ENCODE measurements around the gene TMEM134. TPM values are rescaled to one million over a fixed set of nuclear protein-coding genes. Genes with fewer than 3 reads are reported as not detected.

TMEM134 gene
- total and polyA plus RNA-seq, 9 of the 15 experiments (the other 6 are each of a cell fraction or from before 2014, with no cell fraction given): 0.63 to 48.4 (median 10.7) TPM

DNA sequence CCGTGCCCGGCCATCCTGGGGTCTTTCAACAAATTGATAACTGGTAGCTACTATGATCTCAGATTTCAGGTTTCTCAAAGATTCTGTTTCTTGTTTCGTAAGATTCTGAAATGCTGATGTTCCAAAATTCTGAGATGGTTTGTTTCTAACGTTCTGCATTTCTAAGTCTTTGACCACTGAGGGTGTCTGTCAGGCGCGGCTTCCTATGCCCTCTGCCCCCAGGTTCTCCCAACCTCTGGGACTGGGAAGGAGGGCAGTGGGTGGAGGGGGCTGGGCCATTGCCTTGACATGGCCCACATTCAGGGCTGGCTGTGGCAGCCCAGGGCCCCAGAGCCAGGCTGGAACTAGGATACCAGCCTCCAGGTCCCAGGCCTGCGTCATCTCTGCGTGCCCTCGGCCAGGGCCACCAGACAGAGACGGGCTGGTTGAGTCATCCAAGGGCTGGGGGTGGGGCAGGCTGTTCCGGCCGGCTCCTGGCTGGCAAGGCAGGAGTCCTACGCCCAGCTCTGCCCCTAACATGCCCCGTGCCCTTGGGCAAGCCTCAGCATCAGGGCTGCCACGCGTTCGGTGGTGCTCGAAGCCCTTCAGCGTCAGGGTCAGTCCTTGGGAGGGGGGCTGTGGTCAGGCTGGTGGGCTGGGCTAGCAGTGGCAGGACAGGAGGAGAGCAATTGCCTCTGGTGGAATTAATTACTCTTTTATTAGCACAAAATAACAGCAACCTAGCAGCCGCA is 5.2 kb downstream of the TMEM134 start (continued):
- TF ChIP-seq, protein P1, sequence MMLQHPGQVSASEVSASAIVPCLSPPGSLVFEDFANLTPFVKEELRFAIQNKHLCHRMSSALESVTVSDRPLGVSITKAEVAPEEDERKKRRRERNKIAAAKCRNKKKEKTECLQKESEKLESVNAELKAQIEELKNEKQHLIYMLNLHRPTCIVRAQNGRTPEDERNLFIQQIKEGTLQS (IDR thresholded peaks at IDR 0.05): peak; percentile 97
- TF ChIP-seq, protein P1 (CRISPR knock-in tag; conservative IDR thresholded peaks at IDR 0.05): peak; percentile 92
- peak in 1 of 2 experiments; percentile 38; a peak in 1 of 4 replicates for TF ChIP-seq NRF1 (conservative IDR thresholded peaks at IDR 0.05 in 1 of 2, IDR thresholded peaks at IDR 0.05 in 1 of 2)
- TF ChIP-seq, protein P2, sequence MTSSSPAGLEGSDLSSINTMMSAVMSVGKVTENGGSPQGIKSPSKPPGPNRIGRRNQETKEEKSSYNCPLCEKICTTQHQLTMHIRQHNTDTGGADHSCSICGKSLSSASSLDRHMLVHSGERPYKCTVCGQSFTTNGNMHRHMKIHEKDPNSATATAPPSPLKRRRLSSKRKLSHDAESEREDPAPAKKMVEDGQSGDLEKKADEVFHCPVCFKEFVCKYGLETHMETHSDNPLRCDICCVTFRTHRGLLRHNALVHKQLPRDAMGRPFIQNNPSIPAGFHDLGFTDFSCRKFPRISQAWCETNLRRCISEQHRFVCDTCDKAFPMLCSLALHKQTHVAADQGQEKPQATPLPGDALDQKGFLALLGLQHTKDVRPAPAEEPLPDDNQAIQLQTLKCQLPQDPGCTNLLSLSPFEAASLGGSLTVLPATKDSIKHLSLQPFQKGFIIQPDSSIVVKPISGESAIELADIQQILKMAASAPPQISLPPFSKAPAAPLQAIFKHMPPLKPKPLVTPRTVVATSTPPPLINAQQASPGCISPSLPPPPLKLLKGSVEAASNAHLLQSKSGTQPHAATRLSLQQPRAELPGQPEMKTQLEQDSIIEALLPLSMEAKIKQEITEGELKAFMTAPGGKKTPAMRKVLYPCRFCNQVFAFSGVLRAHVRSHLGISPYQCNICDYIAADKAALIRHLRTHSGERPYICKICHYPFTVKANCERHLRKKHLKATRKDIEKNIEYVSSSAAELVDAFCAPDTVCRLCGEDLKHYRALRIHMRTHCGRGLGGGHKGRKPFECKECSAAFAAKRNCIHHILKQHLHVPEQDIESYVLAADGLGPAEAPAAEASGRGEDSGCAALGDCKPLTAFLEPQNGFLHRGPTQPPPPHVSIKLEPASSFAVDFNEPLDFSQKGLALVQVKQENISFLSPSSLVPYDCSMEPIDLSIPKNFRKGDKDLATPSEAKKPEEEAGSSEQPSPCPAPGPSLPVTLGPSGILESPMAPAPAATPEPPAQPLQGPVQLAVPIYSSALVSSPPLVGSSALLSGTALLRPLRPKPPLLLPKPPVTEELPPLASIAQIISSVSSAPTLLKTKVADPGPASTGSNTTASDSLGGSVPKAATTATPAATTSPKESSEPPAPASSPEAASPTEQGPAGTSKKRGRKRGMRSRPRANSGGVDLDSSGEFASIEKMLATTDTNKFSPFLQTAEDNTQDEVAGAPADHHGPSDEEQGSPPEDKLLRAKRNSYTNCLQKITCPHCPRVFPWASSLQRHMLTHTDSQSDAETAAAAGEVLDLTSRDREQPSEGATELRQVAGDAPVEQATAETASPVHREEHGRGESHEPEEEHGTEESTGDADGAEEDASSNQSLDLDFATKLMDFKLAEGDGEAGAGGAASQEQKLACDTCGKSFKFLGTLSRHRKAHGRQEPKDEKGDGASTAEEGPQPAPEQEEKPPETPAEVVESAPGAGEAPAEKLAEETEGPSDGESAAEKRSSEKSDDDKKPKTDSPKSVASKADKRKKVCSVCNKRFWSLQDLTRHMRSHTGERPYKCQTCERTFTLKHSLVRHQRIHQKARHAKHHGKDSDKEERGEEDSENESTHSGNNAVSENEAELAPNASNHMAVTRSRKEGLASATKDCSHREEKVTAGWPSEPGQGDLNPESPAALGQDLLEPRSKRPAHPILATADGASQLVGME (CRISPR knock-in tag; IDR thresholded peaks at IDR 0.05): peak; percentile 37
- TF ChIP-seq SMARCA5 (IDR thresholded peaks at IDR 0.05): no peak
- TF ChIP-seq NBN (IDR thresholded peaks at IDR 0.05; ENCODE audit: low read depth): no peak
- no peak for TF ChIP-seq ZNF707 (CRISPR knock-in tag; conservative IDR thresholded peaks at IDR 0.05)
- no peak for TF ChIP-seq RBM34 (IDR thresholded peaks at IDR 0.05; ENCODE audit: borderline replicate concordance, insufficient read depth, low read length)
- TF ChIP-seq ZSCAN32 (CRISPR knock-in tag; IDR thresholded peaks at IDR 0.05): no peak
- TF ChIP-seq, protein P3, sequence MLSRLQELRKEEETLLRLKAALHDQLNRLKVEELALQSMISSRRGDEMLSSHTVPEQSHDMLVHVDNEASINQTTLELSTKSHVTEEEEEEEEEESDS (CRISPR knock-in tag; IDR thresholded peaks at IDR 0.05): no peak
- no peak for TF ChIP-seq ZNF695 (CRISPR knock-in tag; IDR thresholded peaks at IDR 0.05)
- no peak for TF ChIP-seq SIX5 (IDR thresholded peaks at IDR 0.05; ENCODE audit: borderline replicate concordance in 1 of 2, insufficient read depth in 1 of 2, low read depth in 1 of 2, low read length in 2 of 2)
- peak; percentile 97 for TF ChIP-seq FOSL1 (tag; conservative IDR thresholded peaks at IDR 0.05)
- TF ChIP-seq, protein P4, sequence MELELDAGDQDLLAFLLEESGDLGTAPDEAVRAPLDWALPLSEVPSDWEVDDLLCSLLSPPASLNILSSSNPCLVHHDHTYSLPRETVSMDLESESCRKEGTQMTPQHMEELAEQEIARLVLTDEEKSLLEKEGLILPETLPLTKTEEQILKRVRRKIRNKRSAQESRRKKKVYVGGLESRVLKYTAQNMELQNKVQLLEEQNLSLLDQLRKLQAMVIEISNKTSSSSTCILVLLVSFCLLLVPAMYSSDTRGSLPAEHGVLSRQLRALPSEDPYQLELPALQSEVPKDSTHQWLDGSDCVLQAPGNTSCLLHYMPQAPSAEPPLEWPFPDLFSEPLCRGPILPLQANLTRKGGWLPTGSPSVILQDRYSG (tag; conservative IDR thresholded peaks at IDR 0.05; ENCODE audit: low read depth): peak; percentile 81; the same call in 1 of the 2 replicates
- 0 out of 2 replicates have a peak, but pooled peaks have one; percentile 25 for TF ChIP-seq ESRRA (IDR thresholded peaks at IDR 0.05; ENCODE audit: borderline replicate concordance, low read depth)
- TF ChIP-seq FOXM1 (IDR thresholded peaks at IDR 0.05; ENCODE audit: low read depth): no peak
- no peak for TF ChIP-seq FOXM1 (CRISPR knock-in tag; IDR thresholded peaks at IDR 0.05; ENCODE audit: low read depth)
- TF ChIP-seq KLF1 (tag; IDR thresholded peaks at IDR 0.05): peak; percentile 53; the same call in 1 of the 2 replicates

Measured in K562 (cell line).